K562 (cell line): Measurements from ENCODE around the gene NES. TPM values are rescaled to one million over a fixed set of nuclear protein-coding genes. Genes with fewer than 3 reads are reported as not detected.

ENCODE experiments used
- ARID2 ChIP-seq: fragments of 450-650 bp; IDR thresholded peaks from 2 replicates; pipeline ENCODE4 v1.6.1; 2017; ENCODE audit warnings: antibody characterized with exemption, mild to moderate bottlenecking
- CBX3 ChIP-seq, 2 experiments: IDR thresholded peaks; 1 replicate in 1 of 2; 2 replicates in 1 of 2; pipeline ENCODE4 v1.6.1; 2012; ENCODE audit warnings: inconsistent platforms in 2 of 2, low read length in 2 of 2, borderline replicate concordance in 1 of 2, control low read depth in 1 of 2
- ELK1 ChIP-seq: sonication (generic); formaldehyde crosslinking; IDR thresholded peaks from 2 replicates; pipeline ENCODE4 v1.8.1; 2022; ENCODE audit warnings: missing genetic modification reagents
- FIP1L1 ChIP-seq: fragments of 200-400 bp; formaldehyde crosslinking; IDR thresholded peaks from 2 replicates; pipeline ENCODE4 v1.6.1; 2018; ENCODE audit warnings: mild to moderate bottlenecking, low read depth, low read length; ENCODE audit not compliant: poor library complexity, severe bottlenecking
- GATAD2A ChIP-seq: fragments of 450-650 bp; IDR thresholded peaks from 2 replicates; pipeline ENCODE4 v1.6.1; 2017
- HDAC3 ChIP-seq: fragments of 450-650 bp; IDR thresholded peaks from 2 replicates; pipeline ENCODE4 v1.6.1; 2018; ENCODE audit warnings: borderline replicate concordance, mild to moderate bottlenecking, moderate library complexity; ENCODE audit not compliant: partially characterized antibody
- HNRNPUL1 ChIP-seq: fragments of 200-400 bp; formaldehyde crosslinking; IDR thresholded peaks from 2 replicates; pipeline ENCODE4 v1.6.1; 2017; ENCODE audit warnings: low read length
- HOXB6 ChIP-seq: fragments of 250-450 bp; sonication (Bioruptor Pico); IDR thresholded peaks from 2 replicates; pipeline ENCODE4 v1.5.1; 2022; ENCODE audit warnings: mild to moderate bottlenecking, borderline replicate concordance
- HSF4 ChIP-seq: fragments of 250-450 bp; sonication (Bioruptor Pico); IDR thresholded peaks from 2 replicates; pipeline ENCODE4 v2.1.2; 2022; ENCODE audit warnings: mild to moderate bottlenecking, moderate library complexity, borderline replicate concordance
- MBD1 ChIP-seq: fragments of 250-450 bp; sonication (Bioruptor Pico); IDR thresholded peaks from 2 replicates; pipeline ENCODE4 v1.8.0; 2022; ENCODE audit warnings: inconsistent platforms
- MEIS2 ChIP-seq: fragments of 450-650 bp; IDR thresholded peaks from 2 replicates; pipeline ENCODE4 v1.6.1; 2014; ENCODE audit warnings: mild to moderate bottlenecking; ENCODE audit not compliant: partially characterized antibody
- PRMT5 ChIP-seq: sonication (generic); formaldehyde crosslinking; IDR thresholded peaks from 2 replicates; pipeline ENCODE4 v1.5.0; 2020; ENCODE audit warnings: missing genetic modification reagents
- SAFB2 ChIP-seq: fragments of 200-400 bp; formaldehyde crosslinking; IDR thresholded peaks from 2 replicates; pipeline ENCODE4 v1.6.1; 2018; ENCODE audit warnings: borderline replicate concordance, low read length, low read depth, moderate library complexity; ENCODE audit not compliant: severe bottlenecking
- SMAD4 ChIP-seq: fragments of 250-450 bp; sonication (Bioruptor Pico); conservative IDR thresholded peaks from 2 replicates; pipeline ENCODE4 v1.8.0; 2021; ENCODE audit warnings: inconsistent platforms, mild to moderate bottlenecking, moderate library complexity
- STAT5A ChIP-seq: IDR thresholded peaks from 2 replicates; pipeline ENCODE4 v1.6.1; 2012; ENCODE audit warnings: low read length, inconsistent platforms, borderline replicate concordance
- STAT5B ChIP-seq: fragments of 250-450 bp; sonication (Bioruptor Pico); IDR thresholded peaks from 2 replicates; pipeline ENCODE4 v1.8.0; 2021; ENCODE audit warnings: mild to moderate bottlenecking, inconsistent platforms
- TCF7 ChIP-seq: sonication (generic); IDR thresholded peaks from 2 replicates; pipeline ENCODE4 v1.6.1; 2016; ENCODE audit warnings: antibody characterized with exemption, borderline replicate concordance
- THRA ChIP-seq: fragments of 450-650 bp; IDR thresholded peaks from 2 replicates; pipeline ENCODE4 v1.6.1; 2017; ENCODE audit warnings: mild to moderate bottlenecking, moderate library complexity
- ZBTB26 ChIP-seq: fragments of 450-650 bp; formaldehyde crosslinking; IDR thresholded peaks from 2 replicates; pipeline ENCODE4 v1.4.0; 2022; ENCODE audit warnings: missing genetic modification characterization
- ZNF232 ChIP-seq: sonication (generic); formaldehyde crosslinking; IDR thresholded peaks from 2 replicates; pipeline ENCODE4 v1.8.0; 2022; ENCODE audit warnings: mild to moderate bottlenecking, missing genetic modification reagents
- ZNF507 ChIP-seq: conservative IDR thresholded peaks from 2 replicates; pipeline ENCODE4 v1.6.1; 2017; ENCODE audit warnings: missing genetic modification characterization, missing compliant biosample characterization
- ZNF644 ChIP-seq: fragments of 200-800 bp; sonication (Bioruptor generic); IDR thresholded peaks from 2 replicates; pipeline ENCODE4 v1.6.1; 2016; ENCODE audit warnings: low read depth, missing genetic modification characterization, missing compliant biosample characterization
- polyA plus RNA-seq, 8 experiments: library from polyadenylated mRNA; depleted of rRNA in 4 of 8; stranded (reverse) in 5 of 8; unstranded in 3 of 8; fragments of >200 nt; fragmentation: Nextera tagmentation in 2 of 8; fragmentation: Illumina TruSeq in 1 of 8; extraction: Ambion mirVana in 2 of 8; extraction: Trizol in 1 of 8; gene quantifications; 2 replicates each; pipeline versions ENCODE4 v1.2.1 to v1.2.3, GENCODE V29; 2011 to 2014; ENCODE audit warnings: inconsistent platforms in 1 of 8, missing spikeins in 1 of 8
- total RNA-seq, 7 experiments: library from RNA; depleted of rRNA in 6 of 7; stranded (reverse); fragments of >200 nt in 6 of 7; fragmentation: Illumina TruSeq in 2 of 7; extraction: Trizol in 2 of 7; gene quantifications; 2 replicates each; pipeline versions ENCODE4 v1.2.1 to v1.2.3, GENCODE V29; 2011 to 2021; ENCODE audit warnings: low replicate concordance in 1 of 7

NES gene
- total and polyA plus RNA-seq, 9 of the 15 experiments (the other 6 are each of a cell fraction or from before 2014, with no cell fraction given), result 0.10 to 8.6 (median 4.2) TPM

GRCh38 chr1:156705918-156706656 lies 28.9 kb upstream of the NES start (continued):
- TF ChIP-seq ARID2 (peak; percentile 94), STAT5B (CRISPR knock-in tag) (no peak), SMAD4 (CRISPR knock-in tag) (peak; percentile 29; the same call in 1 of the 2 replicates), FIP1L1 (peak; percentile 62), HOXB6 (no peak), THRA (no peak), SAFB2 (no peak), STAT5A (no peak), HDAC3 (no peak), PRMT5 (CRISPR knock-in tag) (no peak), ZBTB26 (CRISPR knock-in tag) (no peak), GATAD2A (peak; percentile 73), ZNF232 (CRISPR knock-in tag) (no peak), TCF7 (no peak), MEIS2 (no peak), ELK1 (no peak), ZNF507 (tag) (no peak), ZNF644 (tag) (no peak), HNRNPUL1 (no peak), MBD1 (no peak), CBX3 (IDR thresholded peaks at IDR 0.05; ENCODE audit: borderline replicate concordance in 1 of 2, low read length in 2 of 2) (no peak; a peak in 1 of 3 replicates), HSF4 (CRISPR knock-in tag) (no peak)
